T-cell (primary cell): Measurements from ENCODE around the gene SNAPIN. TPM values are rescaled to one million over a fixed set of nuclear protein-coding genes. Genes with fewer than 3 reads are reported as not detected.
A peak's percentile ranks its signal among the peaks of the same experiment; 100 is the strongest.

ENCODE experiments used
- ATAC-seq, 4 experiments: fragments of 200-7000 bp in 3 of 4; fragments of 150-1000 bp in 1 of 4; cut with Tn5 transposase; replicated peaks in 1 of 4; 1 replicate in 3 of 4; 2 replicates in 1 of 4; pipeline ENCODE4 v1.10.0; 2021; ENCODE audit warnings: moderate library complexity in 3 of 4, mild to moderate bottlenecking in 2 of 4, moderate number of reproducible peaks in 1 of 4
- CTCF ChIA-PET, 2 donors: fragments of 300-600 bp; sonication (Branson Sonifier 250); formaldehyde crosslinking; loops; one replicate each; lab custom pipeline; 2022; ENCODE audit warnings: antibody characterized with exemption in 2 of 2; lab: Charles Lee
- POLR2A ChIA-PET, 2 donors: fragments of 300-600 bp; sonication (Branson Sonifier 250); formaldehyde crosslinking; loops; one replicate each; lab custom pipeline; 2022; ENCODE audit warnings: antibody characterized with exemption in 2 of 2; lab: Charles Lee
- DNase-seq, 35 experiments: peaks; one replicate each; pipeline versions ENCODE4 v3.0.0 to v3.0.0-alpha.2; 2013 to 2023
- H3K27ac ChIP-seq: one replicate; pipeline ENCODE4 v1.5.1; 2013; ENCODE audit warnings: low read length
- H3K27me3 ChIP-seq, 2 experiments: replicated peaks in 1 of 2; 1 replicate in 1 of 2; 2 replicates in 1 of 2; pipeline versions ENCODE4 v1.6.1 to v1.7.0; 2013; ENCODE audit warnings: low read length in 1 of 2, mixed read lengths in 1 of 2; ENCODE audit not compliant: control insufficient read depth in 2 of 2, insufficient read depth in 2 of 2; ENCODE audit errors: extremely low read depth in 1 of 2
- H3K36me3 ChIP-seq, 2 donors: 1 replicate in 1 of 2; 2 replicates in 1 of 2; pipeline versions ENCODE4 v1.6.1 to v1.7.0; 2013; ENCODE audit warnings: low read length in 1 of 2; ENCODE audit not compliant: control insufficient read depth in 2 of 2, insufficient read depth in 1 of 2; ENCODE audit errors: extremely low read depth in 1 of 2
- H3K4me1 ChIP-seq, 2 experiments: 1 replicate in 1 of 2; 2 replicates in 1 of 2; pipeline versions ENCODE4 v1.6.1 to v1.7.0; 2013; ENCODE audit warnings: low read length in 2 of 2, mixed read lengths in 1 of 2; ENCODE audit not compliant: insufficient read depth in 2 of 2, control insufficient read depth in 1 of 2; ENCODE audit errors: extremely low read depth in 1 of 2
- H3K4me3 ChIP-seq, 2 donors: 1 replicate in 1 of 2; 2 replicates in 1 of 2; pipeline versions ENCODE4 v1.5.1 to v1.7.0; 2013; ENCODE audit warnings: mild to moderate bottlenecking in 2 of 2, low read length in 1 of 2, moderate library complexity in 1 of 2; ENCODE audit not compliant: control insufficient read depth in 1 of 2; ENCODE audit errors: extremely low read depth in 1 of 2
- H3K9me3 ChIP-seq: 2 replicates; pipeline ENCODE4 v1.7.0; 2013
- H3K27ac Mint-ChIP-seq, 2 donors: one replicate each; pipeline ENCODE4 v1.8.0; 2020 to 2021; ENCODE audit warnings: mild to moderate bottlenecking in 2 of 2, mixed read lengths in 2 of 2
- H3K27me3 Mint-ChIP-seq, 2 donors: one replicate each; pipeline ENCODE4 v1.8.0; 2021 to 2022; ENCODE audit warnings: mixed read lengths in 2 of 2
- H3K36me3 Mint-ChIP-seq: one replicate; pipeline ENCODE4 v1.8.0; 2021; ENCODE audit warnings: mixed read lengths
- H3K4me1 Mint-ChIP-seq, 3 donors: one replicate each; pipeline ENCODE4 v1.8.0; 2020 to 2022; ENCODE audit warnings: mixed read lengths in 3 of 3, mild to moderate bottlenecking in 1 of 3
- H3K4me3 Mint-ChIP-seq, 3 donors: one replicate each; pipeline ENCODE4 v1.8.0; 2020 to 2022; ENCODE audit warnings: mild to moderate bottlenecking in 3 of 3, mixed read lengths in 3 of 3, moderate library complexity in 3 of 3
- H3K9me3 Mint-ChIP-seq, 3 donors: one replicate each; pipeline ENCODE4 v1.8.0; 2020 to 2022; ENCODE audit warnings: mixed read lengths in 3 of 3
- WGBS: methylation state at CpG from one replicate; pipeline ENCODE4 v1.1.5; 2013; ENCODE audit warnings: missing lambda C conversion rate; ENCODE audit not compliant: insufficient coverage; 5-methylcytosine and 5-hydroxymethylcytosine counted together
- total RNA-seq, 35 experiments: library from RNA in 6 of 35; stranded (reverse) in 6 of 35; fragments of 120-200 nt in 1 of 35; gene quantifications; one replicate each; pipeline versions ENCODE4 v1.2.1 to v1.2.4 and lab custom pipeline; 2013 to 2026

Gene SNAPIN
- total RNA-seq, 5 donors from 2014 or later (not counting 1 experiment from before 2014, with no cell fraction given), result 16.1 to 29.8 (median 26.6) TPM

DNA sequence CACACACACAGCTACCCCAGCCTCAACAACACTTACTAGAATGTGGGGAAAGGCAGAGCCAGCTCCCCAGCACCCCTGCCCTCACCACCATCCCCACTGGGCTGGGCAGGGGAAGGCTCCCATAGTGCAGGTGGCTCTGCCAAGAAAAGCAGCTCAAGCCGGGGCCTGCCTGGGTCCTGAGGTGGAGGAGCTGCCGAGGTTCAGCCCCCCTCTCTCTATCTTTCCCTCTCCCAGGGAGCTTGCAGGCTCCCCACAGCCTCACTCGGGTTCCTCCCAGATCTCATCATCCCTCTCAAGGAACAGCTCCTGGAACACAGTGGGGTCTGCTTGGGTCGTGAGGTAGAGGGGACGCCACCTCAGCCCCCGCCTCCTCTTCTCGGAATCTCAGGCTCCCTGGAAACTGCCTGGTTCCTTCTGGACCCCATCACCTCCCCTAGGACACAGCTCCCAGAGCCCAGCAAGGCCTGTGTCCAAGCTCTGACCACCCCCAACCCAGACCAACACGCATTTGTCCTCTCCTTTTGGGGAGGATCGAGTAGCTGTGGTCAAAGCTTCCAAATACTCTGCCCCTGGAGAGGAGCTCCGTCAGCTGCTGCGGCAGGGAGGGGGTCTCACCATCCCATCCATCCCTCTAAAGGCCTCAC is 46.3 kb upstream of the SNAPIN start:
- ATAC-seq (peak in 1 of 4 experiments; percentile 17), DNase-seq (no peak)
- peaks cover 0 to under 1% (median 0%) of the 10 kb centered on the region in 3 donors for H3K4me1 Mint-ChIP-seq
- CTCF ChIA-PET, result interaction anchor here in 1 of 2 donors (0.7 kb wide), 1 partner anchor 26 kb away, joined by 3 read pairs; no protein-coding TSS in a partner anchor
- peaks cover 0 to 20% of the 10 kb centered on the region in 2 experiments for H3K27me3 ChIP-seq
- no peak overlapping the region for H3K27ac ChIP-seq
- H3K27ac Mint-ChIP-seq, result no peak overlapping the region
- no peaks in the 10 kb centered on the region for H3K36me3 Mint-ChIP-seq
- no peaks in the 10 kb centered on the region for H3K27me3 Mint-ChIP-seq
- POLR2A ChIA-PET, result no interaction called here
- H3K4me3 Mint-ChIP-seq, result no peak overlapping the region
- H3K4me3 ChIP-seq, result no peak overlapping the region
- no peaks in the 10 kb centered on the region for H3K9me3 Mint-ChIP-seq
- H3K36me3 ChIP-seq, result no peaks in the 10 kb centered on the region
- no peaks in the 10 kb centered on the region for H3K4me1 ChIP-seq
- WGBS, result 100% methylated on average over 1 of the region's 11 CpGs
- H3K9me3 ChIP-seq, result no peaks in the 10 kb centered on the region

DNA sequence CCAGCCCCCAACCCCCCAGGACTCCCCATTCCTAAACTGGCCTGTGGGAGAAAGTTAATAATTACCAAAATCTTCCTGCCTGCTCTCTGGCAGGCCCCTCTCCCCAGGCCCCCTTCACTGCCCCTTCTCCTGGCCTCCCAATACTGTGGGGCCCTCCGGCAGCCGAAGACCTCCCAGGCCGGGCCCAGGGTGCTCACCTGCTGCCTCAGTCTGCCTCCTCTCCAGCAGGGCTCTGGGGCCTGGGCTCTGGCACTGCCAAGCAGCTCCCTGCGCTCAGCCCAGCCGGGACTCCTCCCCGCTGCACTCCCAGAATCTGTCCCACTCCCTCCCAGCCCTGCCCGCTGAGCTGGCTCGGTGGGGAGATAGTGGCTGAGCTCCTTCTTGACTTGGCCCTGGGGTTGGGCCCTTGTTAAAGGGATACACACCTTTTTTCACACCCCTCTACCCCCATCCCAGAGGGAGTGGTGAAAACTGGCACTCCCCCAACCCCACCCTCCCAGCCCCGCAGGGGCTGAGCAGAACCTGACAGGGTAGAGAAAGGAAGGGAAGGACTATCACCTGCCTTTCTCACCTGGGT is 45.7 kb upstream of the SNAPIN start, which contains the start of gene S100A16:
S100A16 (minus strand) TSS at position 383 of the 577 bp plus-strand sequence. CDS start 4,986 bp downstream, outside the sequence.
- no peak within 1 kb of the TSS for H3K4me3 Mint-ChIP-seq
- H3K4me1 Mint-ChIP-seq, result peaks cover 4 to 7% (median 4%) of the 10 kb centered on the region in 3 donors
- no peak for DNase-seq
- H3K36me3 Mint-ChIP-seq, result no peaks in the 10 kb centered on the region
- Histone ChIP-seq H3K27ac (no peak within 1 kb of the TSS), H3K9me3 (no peaks in the 10 kb centered on the region), H3K4me1 (peaks cover 0 to 6% of the 10 kb centered on the region in 2 experiments), H3K27me3 (peaks cover 0 to 20% of the 10 kb centered on the region in 2 experiments), H3K4me3 (no peak within 1 kb of the TSS), H3K36me3 (no peaks in the 10 kb centered on the region)
- no peaks in the 10 kb centered on the region for H3K27me3 Mint-ChIP-seq
- H3K9me3 Mint-ChIP-seq, result no peaks in the 10 kb centered on the region
- no peak for ATAC-seq
- 87% methylated on average over 5 of the region's 9 CpGs for WGBS
- ChIA-PET CTCF (interaction anchor here in 1 of 2 donors (0.7 kb wide), 1 partner anchor 26 kb away, joined by 3 read pairs; no protein-coding TSS in a partner anchor), POLR2A (no interaction called here)
- no peak within 1 kb of the TSS for H3K27ac Mint-ChIP-seq

DNA sequence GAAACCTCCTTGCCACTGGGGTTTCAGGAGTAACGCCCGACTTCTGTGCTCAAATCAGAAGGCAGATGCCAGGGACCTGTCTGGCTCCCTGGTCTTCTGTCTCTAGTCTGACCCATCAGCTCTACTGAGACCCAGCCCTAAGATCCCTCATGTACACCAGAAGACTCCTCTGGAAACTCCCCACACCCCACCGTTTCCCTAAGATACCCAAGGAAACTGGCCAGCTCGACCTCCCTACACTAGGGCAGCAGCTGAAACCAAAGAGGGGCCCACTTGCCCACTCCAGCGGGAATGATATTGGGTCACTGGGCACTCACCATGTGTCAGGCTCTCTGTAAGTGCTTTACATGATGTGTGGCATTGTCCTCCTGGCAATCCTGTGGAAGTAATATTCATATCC is 45.1 kb upstream of the SNAPIN start:
- no peaks in the 10 kb centered on the region for H3K27me3 Mint-ChIP-seq
- no peaks in the 10 kb centered on the region for H3K36me3 Mint-ChIP-seq
- H3K27ac Mint-ChIP-seq, result no peak overlapping the region
- H3K4me3 Mint-ChIP-seq, result no peak overlapping the region
- H3K9me3 ChIP-seq, result no peaks in the 10 kb centered on the region
- WGBS, result 91% methylated on average over 4 of the region's 5 CpGs
- DNase-seq (no peak), ATAC-seq (no peak)
- H3K9me3 Mint-ChIP-seq, result no peaks in the 10 kb centered on the region
- POLR2A ChIA-PET, result no interaction called here
- H3K4me1 Mint-ChIP-seq, result peaks cover 5 to 7% (median 5%) of the 10 kb centered on the region in 3 donors
- CTCF ChIA-PET, result no interaction called here
- H3K4me3 ChIP-seq, result no peak overlapping the region
- peaks cover 0 to 20% of the 10 kb centered on the region in 2 experiments for H3K27me3 ChIP-seq
- H3K4me1 ChIP-seq, result peaks cover 0 to 6% of the 10 kb centered on the region in 2 experiments
- no peak overlapping the region for H3K27ac ChIP-seq
- no peaks in the 10 kb centered on the region for H3K36me3 ChIP-seq

DNA sequence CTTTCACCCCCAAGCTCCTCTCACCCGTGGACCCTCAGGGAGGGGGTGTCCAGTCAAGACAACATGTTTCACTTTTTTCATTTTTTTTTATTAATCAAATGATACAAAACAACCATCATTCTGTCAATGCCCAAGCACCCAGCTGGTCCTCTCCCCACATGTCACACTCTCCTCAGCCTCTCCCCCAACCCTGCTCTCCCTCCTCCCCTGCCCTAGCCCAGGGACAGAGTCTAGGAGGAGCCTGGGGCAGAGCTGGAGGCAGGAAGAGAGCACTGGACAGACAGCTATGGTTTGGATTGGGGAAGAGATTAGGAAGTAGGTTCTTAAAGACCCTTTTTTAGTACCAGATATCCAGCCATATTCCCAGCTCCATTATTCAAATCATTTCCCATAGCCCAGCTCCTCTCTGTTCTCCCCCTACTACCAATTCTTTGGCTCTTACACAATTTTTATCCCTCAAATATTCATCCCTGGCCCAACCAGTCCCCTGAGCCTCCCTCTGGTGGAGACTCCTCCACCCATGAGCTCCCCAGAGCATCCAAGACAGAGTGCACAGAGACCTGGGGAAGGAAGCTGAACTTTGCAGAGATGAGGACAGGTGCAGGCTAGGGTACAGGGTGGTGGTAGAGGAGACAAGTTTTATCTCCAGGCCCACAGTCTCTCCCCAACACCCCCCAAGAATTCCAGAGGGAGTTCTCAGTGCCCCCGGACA is 44.2 kb upstream of the SNAPIN start:
- Histone ChIP-seq H3K27me3 (peaks cover 0 to 20% of the 10 kb centered on the region in 2 experiments), H3K4me1 (peaks cover 0 to 6% of the 10 kb centered on the region in 2 experiments), H3K27ac (no peak overlapping the region), H3K4me3 (no peak overlapping the region), H3K9me3 (no peaks in the 10 kb centered on the region), H3K36me3 (no peaks in the 10 kb centered on the region)
- Mint-ChIP-seq H3K36me3 (no peaks in the 10 kb centered on the region), H3K9me3 (no peaks in the 10 kb centered on the region), H3K27me3 (no peaks in the 10 kb centered on the region), H3K4me3 (no peak overlapping the region), H3K4me1 (peaks cover 5 to 7% (median 5%) of the 10 kb centered on the region in 3 donors), H3K27ac (no peak overlapping the region)
- no peak for DNase-seq
- ChIA-PET POLR2A (interaction anchor here in 1 of 2 donors (0.6 kb wide), 1 partner anchor 27 kb away, joined by 3 read pairs; no protein-coding TSS in a partner anchor), CTCF (no interaction called here)
- no peak for ATAC-seq
- WGBS, result 75% methylated on average over 1 of the region's 2 CpGs

DNA sequence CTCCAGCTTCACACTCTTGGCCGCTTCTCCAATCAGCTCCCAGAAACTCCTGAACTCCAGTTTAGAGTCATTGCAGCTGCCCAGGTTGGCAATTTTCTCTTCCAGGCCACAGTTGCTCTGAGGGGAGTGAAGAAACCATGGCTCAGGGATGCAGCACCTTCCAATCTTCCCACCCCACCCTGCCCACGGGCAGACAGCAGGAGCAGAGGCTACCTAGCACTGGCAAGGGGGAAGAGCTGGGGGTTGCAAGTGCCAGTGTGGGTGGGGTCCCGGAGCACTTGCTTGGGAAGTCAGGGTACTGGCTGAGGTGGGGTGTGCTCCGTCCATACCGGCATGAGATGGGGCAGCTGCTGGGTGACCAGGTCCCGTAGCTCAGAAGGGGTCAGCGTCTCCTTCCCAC is 43.6 kb upstream of the SNAPIN start:
- DNase-seq, result no peak
- Mint-ChIP-seq H3K4me1 (peaks cover 5 to 7% (median 5%) of the 10 kb centered on the region in 3 donors), H3K27me3 (no peaks in the 10 kb centered on the region), H3K9me3 (no peaks in the 10 kb centered on the region), H3K4me3 (no peak overlapping the region), H3K27ac (no peak overlapping the region), H3K36me3 (no peaks in the 10 kb centered on the region)
- Histone ChIP-seq H3K9me3 (no peaks in the 10 kb centered on the region), H3K36me3 (no peaks in the 10 kb centered on the region), H3K4me3 (no peak overlapping the region), H3K27me3 (peaks cover 0 to 20% of the 10 kb centered on the region in 2 experiments), H3K27ac (no peak overlapping the region), H3K4me1 (peaks cover 0 to 6% of the 10 kb centered on the region in 2 experiments)
- no peak for ATAC-seq
- WGBS, result 100% methylated on average over 1 of the region's 7 CpGs
- POLR2A ChIA-PET, result interaction anchor here in 1 of 2 donors (0.6 kb wide), 1 partner anchor 39 kb away, joined by 3 read pairs; no protein-coding TSS in a partner anchor
- CTCF ChIA-PET, result no interaction called here

DNA sequence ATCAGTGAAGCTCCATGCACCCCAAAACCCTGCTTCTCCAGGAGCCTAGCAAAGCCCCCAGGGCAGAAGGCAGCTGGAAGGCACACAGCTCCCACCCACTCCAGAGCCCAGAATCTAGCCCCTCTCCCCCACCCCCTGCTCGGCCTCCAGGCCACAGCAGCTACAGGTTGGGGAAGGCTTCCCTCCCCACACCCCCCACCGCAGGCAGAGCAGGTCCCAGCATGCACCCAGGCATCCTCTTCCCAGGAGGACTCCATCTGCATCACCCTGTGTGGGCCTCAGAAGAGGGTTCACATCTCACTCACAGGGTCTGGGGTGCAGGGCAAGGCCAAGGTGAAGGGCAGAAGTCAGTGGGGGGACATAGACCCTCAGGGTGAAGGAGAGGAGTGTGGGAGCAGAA is 43.1 kb upstream of the SNAPIN start:
- CTCF ChIA-PET, result no interaction called here
- WGBS, result no CpG with 5 or more reads among the region's 2 CpGs

More for the DNA sequence above, 43.1 kb upstream of the SNAPIN start:
- no peaks in the 10 kb centered on the region for H3K36me3 Mint-ChIP-seq
- no peak overlapping the region for H3K27ac Mint-ChIP-seq
- H3K4me3 Mint-ChIP-seq, result no peak overlapping the region
- DNase-seq (no peak), ATAC-seq (no peak)
- no peaks in the 10 kb centered on the region for H3K9me3 Mint-ChIP-seq
- POLR2A ChIA-PET, result interaction anchor here in 1 of 2 donors (0.6 kb wide), 1 partner anchor 39 kb away, joined by 3 read pairs; no protein-coding TSS in a partner anchor
- Histone ChIP-seq H3K27ac (no peak overlapping the region), H3K27me3 (peaks cover 0 to 20% of the 10 kb centered on the region in 2 experiments), H3K36me3 (no peaks in the 10 kb centered on the region), H3K4me3 (no peak overlapping the region), H3K4me1 (peaks cover 0 to 6% of the 10 kb centered on the region in 2 experiments), H3K9me3 (no peaks in the 10 kb centered on the region)
- H3K27me3 Mint-ChIP-seq, result no peaks in the 10 kb centered on the region
- H3K4me1 Mint-ChIP-seq, result peaks cover 5 to 7% (median 5%) of the 10 kb centered on the region in 3 donors
